DLD1 (cell line): ENCODE results near the gene CBLIF.
"Not testable (repeated sequence)": the region's sequence is repeated elsewhere in the genome, so short reads cannot be mapped to it uniquely, and the experiment has no call there.

Source experiments
- in situ Hi-C: cut with HindIII; loops from 2 replicates; pipeline ENCODE4 v1.10.0; 2017; ENCODE audit warnings: low sequenced_read_pairs

The CBLIF gene

GRCh38 chr11:59845399-59845798, at the start of gene CBLIF:
CBLIF (minus strand) TSS chr11:59845499; CDS start chr11:59845453, 46 bp downstream.
- in situ Hi-C loops = no loop called here

- in situ Hi-C loops = no loop called here
These were observed 49.3 kb upstream of the CBLIF start for GRCh38 chr11:59894616-59895015.

- in situ Hi-C loops = no loop called here
These were observed 46.5 kb upstream of the CBLIF start for GRCh38 chr11:59891781-59892181.

- in situ Hi-C loops = not testable (repeated sequence)
These were observed 41.9 kb upstream of the CBLIF start for GRCh38 chr11:59887156-59887555.

- in situ Hi-C loops = no loop called here
These were observed 38.3 kb upstream of the CBLIF start for GRCh38 chr11:59883597-59883996.

GRCh38 chr11:59879567-59879966, 34.3 kb upstream of the CBLIF start:
- in situ Hi-C loops = no loop called here

GRCh38 chr11:59878575-59878974, 33.3 kb upstream of the CBLIF start, which contains the start of gene OOSP3:
OOSP3 (plus strand) TSS chr11:59878782; CDS start chr11:59878809, 27 bp downstream.
- in situ Hi-C loops = no loop called here

GRCh38 chr11:59877784-59878183, 32.5 kb upstream of the CBLIF start:
- in situ Hi-C loops = no loop called here

GRCh38 chr11:59877325-59877724, 32.0 kb upstream of the CBLIF start:
- in situ Hi-C loops = no loop called here

GRCh38 chr11:59875856-59876519, 30.7 kb upstream of the CBLIF start:
- in situ Hi-C loops = no loop called here

- in situ Hi-C loops = no loop called here
These were observed 26.8 kb upstream of the CBLIF start for GRCh38 chr11:59872076-59872475.

- in situ Hi-C loops = no loop called here
These were observed 22.6 kb upstream of the CBLIF start for GRCh38 chr11:59867946-59868345.

GRCh38 chr11:59866836-59867235, 21.5 kb upstream of the CBLIF start:
- in situ Hi-C loops = no loop called here

GRCh38 chr11:59866397-59866796, 21.1 kb upstream of the CBLIF start, which contains the start of gene TCN1:
TCN1 (minus strand) TSS chr11:59866487; CDS start chr11:59866470, 17 bp downstream.
- in situ Hi-C loops = no loop called here

- in situ Hi-C loops = no loop called here
These were observed 19.7 kb upstream of the CBLIF start for GRCh38 chr11:59865031-59865430.

- in situ Hi-C loops = no loop called here
These were observed 17.0 kb upstream of the CBLIF start for GRCh38 chr11:59862252-59862651.

- in situ Hi-C loops = no loop called here
These were observed 14.4 kb upstream of the CBLIF start for GRCh38 chr11:59859673-59860072.

- in situ Hi-C loops = no loop called here
These were observed 12.4 kb upstream of the CBLIF start for GRCh38 chr11:59857439-59858434.

- in situ Hi-C loops = no loop called here
These were observed 9.6 kb upstream of the CBLIF start for GRCh38 chr11:59854871-59855270.

- in situ Hi-C loops = not testable (repeated sequence)
These were observed 6.1 kb upstream of the CBLIF start for GRCh38 chr11:59851416-59851815.

- in situ Hi-C loops = not testable (repeated sequence)
These were observed 4.3 kb upstream of the CBLIF start for GRCh38 chr11:59849551-59849950.

GRCh38 chr11:59849129-59849528, 3.8 kb upstream of the CBLIF start:
- in situ Hi-C loops = no loop called here
